DMS79 (cell line): ENCODE measurements around the gene HIKESHI.
"Not testable (repeated sequence)": the region's sequence is repeated elsewhere in the genome, so short reads cannot be mapped to it uniquely, and the experiment has no call there.

Source experiments
- DNase-seq: peaks from one replicate; lab custom pipeline; 2025; lab: John Stamatoyannopoulos, UW

Gene HIKESHI

DNA sequence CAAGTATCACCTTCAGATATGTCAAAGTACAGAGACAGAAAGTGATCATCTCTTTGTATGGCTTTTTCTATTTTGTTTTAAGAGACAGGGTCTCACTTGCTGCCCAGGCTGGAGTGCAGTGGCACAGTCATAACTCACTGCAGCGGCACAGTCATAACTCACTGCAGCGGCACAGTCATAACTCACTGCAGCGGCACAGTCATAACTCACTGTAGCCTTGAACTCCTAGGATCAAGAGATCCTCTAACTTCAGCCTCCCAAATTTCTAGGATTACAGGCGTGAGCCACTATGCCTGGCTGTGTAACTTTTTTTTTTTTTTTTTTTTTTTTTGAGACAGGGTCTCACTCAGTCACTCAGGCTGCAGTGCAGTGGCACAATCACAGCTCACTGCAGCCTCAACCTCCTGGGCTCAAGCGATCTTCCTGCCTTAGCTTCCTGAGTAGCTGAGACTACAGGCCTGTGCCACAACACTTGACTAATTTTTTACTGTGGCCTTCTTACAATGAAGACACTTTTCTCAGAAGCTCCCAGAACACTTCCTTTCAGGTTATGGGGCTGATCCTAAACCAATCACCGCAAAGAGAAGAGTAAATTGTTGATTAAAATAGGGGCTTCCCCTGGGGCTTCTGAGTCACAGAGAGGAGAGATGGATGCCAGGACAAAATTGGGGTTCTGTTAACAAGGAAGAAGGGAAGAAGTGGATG, 9.0 kb upstream of the HIKESHI start:
- DNase-seq, result no peak

DNA sequence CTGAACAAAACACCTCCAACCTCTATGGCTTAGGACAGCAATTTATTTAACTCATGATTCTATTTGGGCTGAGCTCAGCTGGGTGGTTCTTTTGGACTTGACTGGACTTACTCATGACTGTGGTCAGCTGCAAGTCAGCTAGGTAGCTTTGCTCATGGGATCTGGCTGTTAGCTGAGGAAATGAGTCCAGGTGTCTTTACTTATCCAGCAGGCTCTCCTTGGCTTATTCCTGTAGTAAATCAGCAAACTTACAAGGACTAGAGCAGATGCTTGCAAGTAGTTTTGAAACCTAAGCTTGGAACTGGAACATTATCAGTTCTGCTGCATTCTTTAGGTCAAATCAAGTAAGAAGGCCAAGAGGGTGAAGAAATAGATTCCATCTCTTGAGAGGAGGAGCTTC, 8.0 kb upstream of the HIKESHI start:
- DNase-seq, result no peak

DNA sequence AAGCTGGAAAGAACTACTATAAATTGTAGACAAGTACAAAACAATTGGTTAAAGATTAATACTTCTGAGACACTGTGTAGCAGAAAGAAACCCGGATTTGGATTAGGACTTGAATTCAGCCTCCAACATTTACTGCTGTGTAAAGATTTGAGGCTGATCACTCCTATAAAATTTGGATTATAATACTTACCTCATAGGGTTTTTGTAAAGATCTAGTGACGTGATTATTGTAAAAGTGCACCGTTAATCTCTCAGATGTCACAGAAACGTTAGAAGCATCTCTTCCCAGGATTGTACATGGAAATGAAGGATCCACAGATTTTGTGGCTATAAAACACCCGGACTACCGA, 323 bp upstream of the HIKESHI start:
- DNase-seq, result no peak

DNA sequence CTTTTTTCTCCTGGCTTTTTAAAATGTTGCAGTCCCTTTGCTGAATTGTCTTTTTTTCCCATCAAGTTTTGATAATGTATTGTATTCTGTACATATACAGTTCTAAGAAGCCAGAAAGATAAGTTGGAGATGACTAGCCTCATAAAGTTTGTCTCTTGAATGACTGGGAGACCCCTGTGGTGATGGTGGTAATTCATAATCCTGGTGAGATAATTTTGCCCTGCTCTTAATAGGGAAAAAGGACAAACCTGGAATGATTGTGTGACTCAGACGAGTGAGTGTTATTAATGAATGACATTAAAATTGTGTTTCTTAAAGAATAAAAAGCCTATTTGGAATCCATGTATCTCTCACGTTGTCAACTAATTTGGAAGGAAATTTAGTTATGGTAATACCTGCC, 1.2 kb downstream of the HIKESHI start:
- DNase-seq, result no peak

DNA sequence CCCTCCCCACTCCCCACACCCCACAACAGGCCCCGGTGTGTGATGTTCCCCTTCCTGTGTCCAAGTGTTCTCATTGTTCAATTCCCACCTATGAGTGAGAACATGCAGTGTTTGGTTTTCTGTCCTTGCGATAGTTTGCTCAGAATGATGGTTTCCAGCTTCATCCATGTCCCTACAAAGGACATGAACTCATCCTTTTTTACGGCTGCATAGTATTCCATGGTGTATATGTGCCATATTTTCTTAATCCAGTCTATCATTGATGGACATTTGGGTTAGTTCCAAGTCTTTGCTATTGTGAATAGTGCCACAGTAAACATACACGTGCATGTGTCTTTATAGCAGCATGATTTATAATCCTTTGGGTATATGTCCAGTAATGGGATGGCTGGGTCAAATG, 6.7 kb downstream of the HIKESHI start:
- not testable (repeated sequence) for DNase-seq

DNA sequence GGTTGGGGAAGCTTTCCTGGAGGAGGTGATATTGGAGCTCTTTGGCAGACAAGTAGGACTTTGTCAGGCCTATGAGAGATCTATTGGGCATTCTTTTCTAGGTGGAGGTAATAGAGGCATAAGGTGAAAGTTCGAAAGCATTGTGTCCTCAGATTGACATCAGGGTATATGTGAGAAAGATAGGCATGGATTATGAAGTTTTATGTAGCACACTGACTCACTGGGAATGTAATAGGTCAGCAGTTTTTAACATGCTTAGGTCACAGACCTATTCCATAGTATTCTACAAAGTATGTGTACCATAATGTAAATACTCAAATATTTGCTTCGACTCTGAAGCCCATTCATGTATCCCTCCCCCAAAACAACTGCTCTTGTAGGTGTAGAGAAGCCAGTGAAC, 11.8 kb downstream of the HIKESHI start:
- DNase-seq, result no peak

DNA sequence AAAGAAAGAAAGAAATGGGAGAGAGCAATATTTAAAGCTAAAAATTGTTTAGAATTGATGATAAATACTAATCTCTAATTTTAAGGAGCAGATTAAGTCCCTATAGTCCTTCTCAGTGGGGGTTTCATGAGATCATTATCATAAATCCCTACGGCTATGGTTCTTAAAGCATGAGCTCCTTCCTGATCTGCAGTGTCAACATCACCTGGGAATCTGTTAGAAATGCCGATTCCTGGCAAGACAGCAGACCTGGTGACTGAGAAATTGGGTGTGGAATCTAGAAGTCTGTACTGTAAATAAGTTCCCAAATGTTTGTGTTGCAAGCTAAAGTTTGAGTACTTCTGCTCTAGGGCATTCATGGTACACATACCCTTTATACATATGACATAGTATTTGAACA, 12.6 kb downstream of the HIKESHI start:
- DNase-seq, result no peak

DNA sequence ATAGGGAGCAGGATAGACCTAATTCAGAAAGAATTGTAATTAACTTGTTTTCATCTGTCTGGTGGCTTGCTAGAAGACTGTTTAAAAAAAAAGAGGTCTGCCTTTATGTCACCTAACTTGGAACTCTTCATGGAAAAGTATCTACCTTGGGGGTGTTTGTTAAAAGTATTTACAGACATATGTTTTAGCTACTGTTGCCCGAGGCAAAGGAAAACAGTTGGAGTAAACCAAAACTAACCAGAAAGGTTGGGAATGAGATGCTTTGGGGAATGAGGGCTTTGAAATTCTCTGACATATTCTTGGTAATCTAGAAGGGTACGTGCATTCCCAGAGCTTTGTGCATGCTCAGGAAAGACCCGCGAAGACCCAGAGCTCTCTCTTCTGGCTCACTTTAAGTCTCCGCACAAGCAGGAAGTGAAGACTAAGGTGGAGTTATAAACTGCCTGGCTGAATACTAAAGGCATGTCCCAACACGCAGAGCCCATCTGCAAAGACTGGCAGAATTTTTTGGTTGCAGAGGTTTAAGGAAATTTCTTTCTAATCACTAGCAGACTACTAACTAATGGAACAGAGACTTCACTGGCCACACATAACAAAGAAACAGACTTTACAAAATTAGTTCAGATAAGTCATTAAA, 33.2 kb downstream of the HIKESHI start:
- DNase-seq, result no peak

DNA sequence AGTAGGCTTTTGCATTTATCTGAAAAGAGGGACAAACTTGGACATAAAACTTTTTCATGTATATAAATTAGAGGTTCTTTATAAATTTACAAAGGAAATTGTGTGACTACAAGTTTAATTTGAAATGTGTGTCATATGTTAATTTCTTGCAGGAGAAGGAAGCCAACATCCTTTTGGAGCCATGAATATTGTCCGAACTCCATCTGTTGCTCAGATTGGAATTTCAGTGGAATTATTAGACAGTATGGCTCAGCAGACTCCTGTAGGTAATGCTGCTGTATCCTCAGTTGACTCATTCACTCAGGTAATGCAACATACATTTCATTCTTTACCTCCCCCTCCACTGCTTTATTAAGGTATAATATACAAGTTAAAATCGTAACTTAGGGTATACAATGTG, 35.2 kb downstream of the HIKESHI start:
- no peak for DNase-seq

DNA sequence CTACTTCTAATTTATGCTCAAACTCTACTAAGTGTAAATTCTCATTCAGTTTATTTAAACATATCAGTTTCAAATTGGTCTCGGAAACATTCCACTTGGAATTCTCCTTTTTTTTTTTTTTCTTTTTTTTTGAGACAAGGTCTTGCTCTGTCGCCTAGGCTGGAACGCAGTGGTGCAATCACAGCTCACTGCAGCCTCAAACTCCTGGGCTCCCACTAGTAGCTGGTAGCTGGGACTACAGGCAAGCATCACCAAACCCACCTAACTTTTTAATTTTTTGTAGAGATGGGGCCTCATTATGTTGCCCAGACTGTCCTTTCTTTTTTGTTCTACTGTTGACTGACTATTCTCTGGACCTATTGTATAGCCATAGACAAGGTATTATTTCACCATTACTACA, 39.3 kb downstream of the HIKESHI start:
- no peak for DNase-seq

DNA sequence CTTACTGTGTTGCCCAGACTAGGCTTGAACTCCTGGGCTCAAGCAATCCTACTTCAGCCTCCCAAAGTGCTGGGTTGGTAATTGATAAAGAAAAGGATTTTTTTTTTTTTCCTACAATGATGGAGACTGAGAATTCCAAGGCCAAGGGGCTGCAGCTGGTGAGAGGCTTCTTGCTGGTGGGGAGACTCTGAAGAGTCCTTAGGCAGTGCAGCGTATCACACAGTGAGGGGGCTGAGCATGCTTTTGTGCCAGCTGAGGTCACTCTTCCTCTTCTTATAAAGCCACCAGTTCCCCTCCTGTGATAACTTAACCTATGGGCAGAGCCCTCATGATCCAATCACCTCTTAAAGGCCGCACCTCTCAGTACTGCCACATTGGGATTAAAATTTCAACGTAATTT, 44.5 kb downstream of the HIKESHI start:
- peak; percentile 37 for DNase-seq

DNA sequence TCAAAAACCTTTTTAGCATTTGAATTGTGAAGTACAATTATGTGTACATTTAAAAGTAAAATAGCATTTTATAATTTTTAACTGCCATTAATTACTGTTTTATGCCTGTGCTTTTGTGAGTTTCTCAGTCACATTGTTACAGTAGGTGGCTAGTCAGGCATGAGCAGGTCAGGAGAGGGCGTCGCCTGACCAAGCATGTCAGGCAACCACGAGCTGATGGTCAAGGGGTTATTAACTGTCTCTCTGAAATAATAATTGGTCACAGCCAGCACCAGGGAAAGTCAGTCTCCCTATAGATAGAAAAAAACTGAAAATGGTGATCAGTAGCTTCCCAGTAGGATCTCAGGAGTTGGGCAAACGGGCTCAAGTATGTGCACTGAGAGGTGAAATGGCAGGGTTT, 53.2 kb downstream of the HIKESHI start:
- DNase-seq, result no peak

DNA sequence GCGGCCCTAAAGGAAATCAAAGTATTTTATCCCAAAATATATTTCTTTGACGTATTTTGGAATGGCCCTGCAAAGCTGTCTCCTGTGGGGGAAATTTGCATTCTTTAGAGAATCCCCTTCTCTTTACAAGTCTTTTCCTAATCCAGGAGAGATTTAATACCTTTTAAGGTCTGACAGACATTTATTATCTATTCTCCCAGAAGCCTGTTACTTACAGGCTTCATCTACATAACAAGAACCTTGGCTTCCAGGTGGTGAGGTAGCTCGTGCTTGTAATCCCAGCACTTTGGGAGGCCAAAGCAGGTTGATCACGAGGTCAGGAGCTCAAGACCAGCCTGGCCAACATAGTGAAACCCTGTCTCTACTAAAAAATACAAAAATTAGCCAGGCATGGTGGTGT, 55.4 kb downstream of the HIKESHI start:
- not testable (repeated sequence) for DNase-seq

DNA sequence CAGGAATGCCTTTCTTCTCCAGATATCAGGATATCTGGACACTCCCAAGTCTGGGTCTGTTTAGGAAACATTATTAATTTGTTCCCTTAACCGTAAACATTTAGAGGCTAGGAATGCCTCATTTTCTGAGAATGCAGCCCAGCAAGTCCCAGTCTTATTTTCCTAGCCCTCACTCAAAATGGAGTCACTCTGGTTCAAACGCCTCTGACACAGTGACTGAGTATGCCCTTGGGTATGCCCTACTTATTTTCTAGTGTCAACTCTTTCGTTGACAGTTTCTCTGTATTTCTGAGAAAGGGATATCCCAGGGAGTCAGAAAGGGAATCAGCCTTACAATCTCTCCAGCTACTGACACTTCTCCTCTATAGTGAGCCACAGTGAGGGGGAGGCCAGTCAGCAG, 56.7 kb downstream of the HIKESHI start:
- no peak for DNase-seq

DNA sequence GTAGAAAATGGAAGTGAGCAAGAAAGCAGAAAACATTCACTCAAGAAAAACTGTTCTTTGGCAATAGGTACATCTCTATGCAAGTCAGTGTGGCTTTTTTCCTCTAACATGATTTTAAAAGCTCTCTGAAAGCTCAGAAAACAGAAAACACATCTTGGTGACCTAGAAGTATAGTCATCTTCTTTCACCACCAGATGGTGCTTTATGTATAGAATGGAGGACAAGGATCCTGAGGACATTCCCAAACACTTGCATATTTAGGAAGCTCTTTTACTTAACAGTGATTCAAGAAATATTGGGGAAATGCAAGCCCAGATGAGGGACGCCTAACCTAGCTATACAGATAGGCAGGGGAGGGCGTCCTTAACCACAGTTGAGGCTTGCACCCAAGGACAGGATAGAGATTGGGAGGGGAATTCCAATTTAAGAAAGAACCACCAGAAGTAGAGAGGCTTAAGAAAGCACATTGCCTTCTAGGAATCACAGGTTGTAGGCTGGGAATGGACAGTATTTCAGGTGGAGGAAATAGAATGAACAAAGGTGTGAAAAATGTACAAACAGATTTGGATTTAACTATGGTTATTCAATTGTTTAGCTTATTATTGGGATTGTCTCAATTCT, 58.8 kb downstream of the HIKESHI start:
- DNase-seq, result no peak

DNA sequence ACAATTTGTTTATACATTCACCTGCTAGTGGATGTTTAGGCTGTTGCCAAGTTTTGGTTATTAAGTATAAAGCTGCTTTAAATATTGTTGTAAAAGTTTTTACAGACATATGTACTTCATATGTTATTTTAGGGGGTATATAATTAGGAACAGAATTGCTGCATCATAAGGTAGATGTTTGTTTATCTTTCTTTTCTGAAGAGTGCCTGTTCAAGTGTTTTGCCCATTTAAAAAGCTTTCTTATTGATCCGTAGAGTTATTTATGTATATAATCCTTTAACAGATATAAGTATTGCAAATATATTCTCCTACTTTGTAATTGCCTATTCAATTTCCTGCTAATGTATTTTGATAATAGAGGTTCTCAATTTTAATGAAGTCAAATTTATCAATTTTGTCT, 61.4 kb downstream of the HIKESHI start:
- no peak for DNase-seq

DNA sequence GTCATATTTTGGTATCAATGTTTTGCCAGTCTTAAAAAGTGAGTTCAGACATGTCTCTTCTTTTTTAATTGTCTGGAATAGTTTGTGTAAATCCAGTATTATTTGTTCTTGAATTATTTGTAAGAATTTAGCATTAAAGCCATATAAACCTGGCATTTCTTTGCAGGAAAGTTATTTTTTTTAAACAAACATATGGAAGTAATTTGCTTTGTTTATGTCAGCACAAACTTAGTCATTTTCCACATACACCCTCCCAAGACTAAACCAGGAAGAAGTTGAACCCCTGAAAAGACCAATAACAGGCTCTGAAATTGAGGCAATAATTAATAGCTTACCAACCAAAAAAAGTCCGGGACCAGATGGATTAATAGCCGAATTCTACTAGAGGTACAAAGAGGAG, 63.5 kb downstream of the HIKESHI start:
- DNase-seq, result no peak

DNA sequence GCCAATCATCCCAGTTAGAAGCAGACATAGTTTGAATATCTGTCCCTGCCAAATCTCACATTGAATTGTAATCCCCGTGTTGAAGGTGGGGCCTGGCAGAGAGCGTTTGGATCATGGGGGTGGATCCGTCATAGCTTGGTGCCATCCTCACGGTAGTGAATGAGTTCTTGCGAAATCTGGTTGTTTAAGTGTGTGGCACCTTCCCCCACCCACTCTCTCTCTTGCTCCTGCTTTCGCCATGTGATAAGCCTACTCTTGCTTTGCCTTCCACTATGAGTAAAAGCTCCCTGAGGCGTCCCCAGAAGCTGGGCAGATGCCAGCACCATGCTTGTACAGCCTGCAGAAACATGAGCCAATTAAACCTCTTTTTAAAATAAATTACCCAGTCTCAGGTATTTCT, 67.6 kb downstream of the HIKESHI start:
- DNase-seq, result no peak

DNA sequence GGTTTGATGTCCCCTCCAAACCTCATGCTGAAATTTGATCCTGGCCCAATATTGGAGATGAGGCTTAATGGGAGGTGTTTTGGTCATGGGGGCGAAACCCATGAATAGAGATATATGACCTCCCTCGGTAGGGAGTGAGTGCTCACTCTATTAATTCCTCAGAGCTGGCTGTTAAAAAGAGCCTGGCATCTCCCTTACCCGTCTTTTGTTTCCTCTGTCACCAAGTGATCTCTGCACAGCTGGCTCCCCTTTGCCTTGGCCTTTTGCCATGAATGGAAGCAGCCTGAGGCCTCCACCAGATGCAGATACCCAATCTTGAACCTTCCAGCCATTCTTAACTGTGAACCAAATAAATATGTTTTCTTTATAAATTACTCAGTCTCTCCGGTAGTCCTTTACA, 68.1 kb downstream of the HIKESHI start:
- peak; percentile 0 for DNase-seq

DNA sequence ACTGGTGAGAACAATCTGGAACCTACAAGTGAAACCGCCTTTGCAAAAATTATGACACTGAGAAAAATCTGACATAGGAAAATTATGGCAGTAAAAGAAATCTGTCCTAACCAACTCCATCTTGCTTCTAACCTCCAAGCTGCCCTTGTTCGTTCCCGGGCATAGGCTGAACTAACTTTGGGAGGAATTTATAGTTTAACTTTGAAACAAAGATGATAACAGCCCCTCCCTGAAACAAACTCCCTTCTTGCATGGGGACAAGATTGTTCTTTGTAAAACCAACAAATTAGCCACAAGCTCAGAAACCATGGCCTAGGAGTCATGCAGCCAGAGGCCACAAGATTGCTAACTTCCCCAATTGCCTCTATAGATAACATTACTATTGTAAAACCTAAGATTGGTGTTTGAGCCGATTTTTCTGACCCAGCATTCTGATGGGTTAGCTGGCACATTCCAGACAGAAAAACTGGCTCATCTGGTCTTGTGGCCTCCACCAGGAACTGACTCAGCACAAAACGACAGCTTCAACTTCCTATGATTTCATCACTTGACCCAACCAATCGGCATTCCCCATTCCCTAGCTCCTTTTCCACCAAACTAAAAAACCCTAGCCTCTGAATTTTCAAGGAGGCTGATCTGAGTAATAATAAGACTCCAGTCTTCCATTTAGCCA, 69.0 kb downstream of the HIKESHI start:
- no peak for DNase-seq

DNA sequence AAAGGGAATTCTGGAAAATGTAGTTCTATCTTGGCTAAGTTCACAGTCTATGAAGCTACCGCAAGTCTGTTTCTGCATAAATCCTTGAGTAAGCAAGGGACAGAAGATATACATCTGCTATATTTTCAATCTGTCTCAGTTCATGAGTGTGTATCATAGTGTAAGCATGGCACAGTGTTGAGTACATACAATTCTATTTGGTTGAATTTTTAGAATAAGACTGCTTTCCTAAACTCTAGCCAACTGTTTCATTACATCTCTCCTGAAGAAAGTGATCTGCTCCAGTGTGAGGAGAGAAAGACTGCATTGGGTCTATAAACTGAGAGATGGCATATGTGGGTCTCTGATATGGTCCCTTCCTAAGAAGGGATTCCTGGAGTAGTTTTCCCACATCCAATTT, 70.0 kb downstream of the HIKESHI start:
- no peak for DNase-seq

DNA sequence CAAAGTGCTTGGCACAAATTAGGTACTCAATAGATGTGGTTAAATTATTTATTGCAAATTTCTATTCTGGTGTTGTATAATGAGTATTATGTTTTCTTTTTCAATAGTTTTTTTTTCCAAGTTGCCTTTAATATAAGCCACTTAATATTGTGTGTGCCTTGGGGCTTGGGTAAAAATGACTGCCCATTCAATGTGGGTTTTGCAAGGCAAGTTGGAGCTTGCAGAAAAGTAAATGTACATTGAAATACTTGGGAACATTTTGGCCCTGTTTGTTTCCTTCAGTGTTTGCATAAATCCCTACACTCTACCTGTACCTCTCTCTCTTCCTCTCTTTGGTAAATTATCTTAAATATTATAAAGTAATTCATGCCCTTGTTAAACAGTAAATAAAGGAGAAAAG, 70.5 kb downstream of the HIKESHI start:
- DNase-seq, result peak; percentile 23

DNA sequence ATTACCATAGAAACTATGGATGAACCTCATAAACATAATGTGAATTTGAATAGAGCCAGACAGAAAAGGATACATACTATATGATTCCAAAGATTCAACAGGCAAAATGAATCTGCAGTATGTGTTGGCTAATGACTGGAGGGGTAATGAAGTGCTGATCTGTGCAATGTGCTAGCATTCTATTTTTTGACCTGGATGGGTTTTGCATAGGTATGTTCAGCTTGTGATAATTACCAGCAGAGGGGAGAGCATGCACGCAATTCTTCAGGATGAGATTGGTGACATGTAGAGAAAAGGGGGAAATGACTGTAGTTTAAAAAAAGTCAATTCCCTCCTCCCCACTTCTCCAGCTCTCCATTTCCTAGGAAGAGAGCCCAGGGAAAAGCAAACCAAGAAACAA, 72.0 kb downstream of the HIKESHI start:
- no peak for DNase-seq
